Lung (tissue), 12 donors: ENCODE measurements around the gene FAM120C. TPM values are rescaled to one million over a fixed set of nuclear protein-coding genes. Genes with fewer than 3 reads are reported as not detected.

Experiments
- ATAC-seq: fragments of 200-7000 bp; cut with Tn5 transposase; one replicate; pipeline ENCODE4 v1.9.1; 2020; ENCODE audit warnings: moderate number of reproducible peaks; ENCODE audit not compliant: insufficient read depth, low FRiP score
- DNase-seq, 3 donors: peaks; one replicate each; pipeline ENCODE4 v3.0.0-alpha.2; 2013 to 2017
- H3K27ac ChIP-seq, 2 donors: one replicate each; pipeline ENCODE4 v1.5.1; 2013; ENCODE audit warnings: mild to moderate bottlenecking in 2 of 2, moderate library complexity in 2 of 2, control low read depth in 1 of 2, inconsistent platforms in 1 of 2, low read depth in 1 of 2, low read length in 1 of 2
- H3K27me3 ChIP-seq, 3 donors: one replicate each; pipeline ENCODE4 v1.5.1; 2013; ENCODE audit warnings: low read length in 2 of 3; ENCODE audit not compliant: control insufficient read depth in 3 of 3, insufficient read depth in 3 of 3
- H3K36me3 ChIP-seq, 4 donors: one replicate each; pipeline ENCODE4 v1.5.1; 2013; ENCODE audit warnings: low read length in 4 of 4, mild to moderate bottlenecking in 1 of 4, moderate library complexity in 1 of 4; ENCODE audit not compliant: control insufficient read depth in 4 of 4, insufficient read depth in 4 of 4
- H3K4me1 ChIP-seq, 5 donors: one replicate each; pipeline ENCODE4 v1.5.1; 2013; ENCODE audit warnings: low read length in 5 of 5, mild to moderate bottlenecking in 2 of 5, moderate library complexity in 1 of 5; ENCODE audit not compliant: control insufficient read depth in 5 of 5, insufficient read depth in 5 of 5
- H3K4me3 ChIP-seq: one replicate; pipeline ENCODE4 v1.5.1; 2013; ENCODE audit warnings: mild to moderate bottlenecking, control low read depth, moderate library complexity
- H3K9ac ChIP-seq, 2 donors: one replicate each; pipeline ENCODE4 v1.5.1; 2013; ENCODE audit warnings: low read length in 2 of 2, control low read depth in 1 of 2; ENCODE audit not compliant: insufficient read depth in 1 of 2
- H3K9me3 ChIP-seq, 4 donors: one replicate each; pipeline ENCODE4 v1.5.1; 2013; ENCODE audit warnings: low read length in 3 of 4, mild to moderate bottlenecking in 1 of 4, moderate library complexity in 1 of 4; ENCODE audit not compliant: control insufficient read depth in 4 of 4, insufficient read depth in 3 of 4
- CTCF ChIP-seq: IDR thresholded peaks from 2 replicates; pipeline ENCODE4 v1.5.1; 2012; ENCODE audit warnings: mild to moderate bottlenecking; ENCODE audit errors: control extremely low read depth, extremely low read depth
- WGBS, 2 donors: extraction: QIAGEN DNeasy Blood & Tissue Kit; methylation state at CpG; one replicate each; pipeline ENCODE4 v1.1.7; 2013; 5-methylcytosine and 5-hydroxymethylcytosine counted together
- polyA plus RNA-seq, 2 donors: library from polyadenylated mRNA; stranded (reverse); fragments of 200-250 nt; gene quantifications; one replicate each; pipeline ENCODE4 v1.2.1, GENCODE V29; 2013
- total RNA-seq, 2 donors: library from RNA; depleted of rRNA in 1 of 2; stranded (reverse); fragments of >200 nt in 1 of 2; gene quantifications; one replicate each; pipeline ENCODE4 v1.2.1, GENCODE V29; 2014 to 2021
- donor health status: control.
- donor health status: control.
- donor health status: Bipolar disorder and iron deficiency.
- donor health status: healthy.
- donor health status: DM: yes; HTN: yes; CAD: no.

The FAM120C gene
- total and polyA plus RNA-seq, 4 donors = 1.7 to 14.4 (median 5.5) TPM

DNA sequence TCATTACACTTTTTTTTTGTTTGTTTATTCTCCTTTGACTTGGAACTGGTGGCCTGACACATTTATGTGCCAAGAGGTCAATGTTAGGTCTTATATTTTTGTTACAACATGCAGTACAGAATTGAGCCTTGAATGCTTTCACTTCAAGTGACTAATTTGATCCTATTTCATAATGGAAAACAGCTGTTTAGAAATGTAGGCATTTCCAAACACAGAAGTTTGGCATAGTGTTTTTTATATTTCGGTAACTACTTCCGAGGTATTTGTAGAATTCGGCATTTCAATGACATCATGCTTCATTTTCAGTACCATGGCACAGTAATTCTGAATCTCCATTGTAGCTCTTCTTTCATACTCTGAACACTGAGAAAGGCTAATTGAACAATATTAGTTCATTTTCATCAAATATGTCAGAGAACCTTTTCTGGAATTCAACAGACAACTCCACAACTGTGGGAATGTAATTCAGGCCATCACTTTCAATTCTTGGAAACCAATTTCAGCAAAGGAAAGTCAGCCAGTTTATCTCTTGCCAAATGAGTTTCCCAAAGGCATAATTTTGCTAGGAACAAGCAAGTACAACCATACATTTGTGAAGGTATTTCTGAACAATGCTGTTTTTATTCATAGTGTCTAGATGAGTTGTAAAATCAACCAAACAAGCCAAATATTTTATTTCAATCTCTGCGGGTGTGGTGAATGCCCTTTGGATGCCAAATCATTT lies 11.4 kb downstream of the FAM120C start:
- H3K4me1 ChIP-seq = no peaks in the 10 kb centered on the region
- no peak for TF ChIP-seq CTCF
- no peak overlapping the region for H3K4me3 ChIP-seq
- H3K36me3 ChIP-seq = peaks cover 0 to 6% (median 2%) of the 10 kb centered on the region in 4 donors
- ATAC-seq (no peak), DNase-seq (no peak)
- 84 to 86% methylated on average over 4 of the region's 4 CpGs for WGBS, 2 donors
- no peaks in the 10 kb centered on the region for H3K9me3 ChIP-seq
- no peaks in the 10 kb centered on the region for H3K27me3 ChIP-seq
- H3K9ac ChIP-seq = no peak overlapping the region
- no peak overlapping the region for H3K27ac ChIP-seq

DNA sequence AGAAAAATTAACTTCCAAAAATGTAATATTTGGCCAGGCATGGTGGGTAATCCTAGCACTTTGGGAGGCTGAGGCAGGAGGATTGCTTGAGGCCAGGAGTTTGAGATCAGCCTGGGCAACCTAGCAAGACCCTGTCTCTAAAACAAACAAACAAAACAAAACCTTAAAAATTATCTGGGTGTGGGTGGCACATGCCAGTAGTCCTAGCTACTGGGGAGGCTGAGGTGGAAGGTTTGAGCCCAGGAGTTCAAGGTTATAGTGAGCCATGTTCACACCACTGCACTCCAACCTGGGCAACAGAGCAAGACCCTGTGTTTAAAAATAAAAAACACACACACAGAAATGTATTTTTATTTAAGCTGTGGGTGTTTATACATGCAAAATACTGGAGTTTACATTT lies 12.0 kb downstream of the FAM120C start:
- DNase-seq (no peak), ATAC-seq (no peak)
- Histone ChIP-seq H3K4me3 (no peak overlapping the region), H3K27ac (no peak overlapping the region), H3K9ac (no peak overlapping the region), H3K27me3 (no peaks in the 10 kb centered on the region), H3K9me3 (no peaks in the 10 kb centered on the region), H3K4me1 (no peaks in the 10 kb centered on the region), H3K36me3 (peaks cover 0 to 6% (median 2%) of the 10 kb centered on the region in 4 donors)
- TF ChIP-seq CTCF = no peak

- H3K27ac ChIP-seq = no peak overlapping the region
- H3K9ac ChIP-seq = no peak overlapping the region
- 56 to 77% methylated on average over 4 of the region's 4 CpGs for WGBS, 2 donors
- TF ChIP-seq CTCF = no peak
- H3K36me3 ChIP-seq = no peaks in the 10 kb centered on the region
- no peaks in the 10 kb centered on the region for H3K9me3 ChIP-seq
- H3K4me3 ChIP-seq = no peak overlapping the region
- no peak for ATAC-seq
- H3K27me3 ChIP-seq = no peaks in the 10 kb centered on the region
- DNase-seq = no peak
- H3K4me1 ChIP-seq = no peaks in the 10 kb centered on the region
Observed at GRCh38 chrX:54166915-54167314, 16.1 kb downstream of the FAM120C start.

GRCh38 chrX:54157561-54157960 lies 25.5 kb downstream of the FAM120C start:
- H3K36me3 ChIP-seq = peaks cover 0 to 3% (median 0%) of the 10 kb centered on the region in 4 donors
- H3K9me3 ChIP-seq = no peaks in the 10 kb centered on the region
- no peak overlapping the region for H3K27ac ChIP-seq
- ATAC-seq (no peak), DNase-seq (no peak)
- TF ChIP-seq CTCF = no peak
- no peaks in the 10 kb centered on the region for H3K27me3 ChIP-seq
- no peak overlapping the region for H3K9ac ChIP-seq
- H3K4me1 ChIP-seq = no peaks in the 10 kb centered on the region
- H3K4me3 ChIP-seq = no peak overlapping the region
